ENCODE measurements around the gene MT1M.

DNA sequence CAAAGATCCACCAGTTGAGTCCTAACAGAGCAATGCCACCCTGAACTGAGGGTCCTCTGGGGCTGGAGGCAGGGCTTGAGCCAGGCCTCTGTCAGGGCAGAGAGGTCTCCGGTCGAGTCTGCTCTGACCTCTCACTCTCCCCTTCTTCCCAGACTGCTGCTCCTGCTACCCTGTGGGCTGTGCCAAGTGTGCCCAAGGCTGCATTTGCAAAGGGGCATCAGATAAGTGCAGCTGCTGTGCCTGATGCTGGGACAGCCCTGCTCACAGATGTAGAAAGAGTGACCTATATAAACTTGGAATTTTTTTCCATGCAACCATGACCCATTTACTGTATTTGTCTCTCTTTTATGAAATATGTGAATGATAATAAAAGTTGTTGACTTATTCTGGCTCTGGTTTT, 16.8 kb downstream of the MT1M start:
- TF ChIP-seq EZH2phosphoT487 (conservative IDR thresholded peaks at IDR 0.05; ENCODE audit: low read length), result no peak
- no peak for TF ChIP-seq CTCF (IDR thresholded peaks at IDR 0.05; ENCODE audit: insufficient read depth, low read length, poor library complexity, severe bottlenecking)
